ENCODE measurements around the gene MLLT10. TPM values are rescaled to one million over a fixed set of nuclear protein-coding genes. Genes with fewer than 3 reads are reported as not detected.

The MLLT10 gene
- total and polyA plus RNA-seq, 9 of the 15 experiments (the other 6 are each of a cell fraction or from before 2014, with no cell fraction given) = 18.8 to 81.4 (median 64.2) TPM

DNA sequence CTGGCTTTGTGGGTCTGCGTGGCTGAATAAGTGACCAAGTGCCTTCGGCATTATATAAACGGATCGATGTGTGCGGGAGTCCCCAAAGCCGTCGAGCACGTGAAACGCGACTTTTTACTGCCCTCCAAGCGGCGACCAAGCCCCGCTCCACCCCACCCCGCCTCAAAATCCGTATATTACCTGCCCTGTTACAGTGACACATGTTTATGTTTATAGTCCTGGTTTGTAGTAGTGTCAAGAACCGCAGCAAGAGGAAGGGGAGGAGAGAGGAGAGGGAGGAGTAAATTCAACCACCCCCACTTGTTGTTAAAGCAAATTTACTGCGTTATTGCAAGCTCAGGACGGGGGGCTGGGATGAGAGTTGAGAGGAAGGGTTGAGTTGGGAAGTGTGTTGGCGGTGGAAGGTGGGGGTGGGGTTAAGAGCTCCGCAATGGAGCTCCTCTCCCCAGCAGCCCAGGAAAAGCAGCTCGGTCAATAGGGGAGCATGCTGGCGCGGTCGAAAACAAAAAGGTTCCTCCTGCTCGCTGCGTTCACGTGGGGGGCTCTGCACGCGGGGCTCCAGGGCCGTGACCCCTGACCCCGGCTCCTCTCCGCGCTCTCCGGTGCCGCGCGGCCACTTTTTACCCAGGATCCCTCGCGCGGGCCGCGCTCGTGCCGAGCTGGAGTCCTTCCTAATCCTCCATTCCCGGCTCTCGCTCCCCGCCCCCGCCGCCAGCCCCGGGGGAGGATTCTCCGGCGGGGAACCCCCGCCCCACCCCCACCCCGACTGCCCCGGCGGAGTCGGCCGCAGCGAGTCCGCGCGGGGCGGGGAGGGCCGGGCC, 8.5 kb upstream of the MLLT10 start, which contains the start of gene SKIDA1 (continued):
- TF ChIP-seq, protein P1, sequence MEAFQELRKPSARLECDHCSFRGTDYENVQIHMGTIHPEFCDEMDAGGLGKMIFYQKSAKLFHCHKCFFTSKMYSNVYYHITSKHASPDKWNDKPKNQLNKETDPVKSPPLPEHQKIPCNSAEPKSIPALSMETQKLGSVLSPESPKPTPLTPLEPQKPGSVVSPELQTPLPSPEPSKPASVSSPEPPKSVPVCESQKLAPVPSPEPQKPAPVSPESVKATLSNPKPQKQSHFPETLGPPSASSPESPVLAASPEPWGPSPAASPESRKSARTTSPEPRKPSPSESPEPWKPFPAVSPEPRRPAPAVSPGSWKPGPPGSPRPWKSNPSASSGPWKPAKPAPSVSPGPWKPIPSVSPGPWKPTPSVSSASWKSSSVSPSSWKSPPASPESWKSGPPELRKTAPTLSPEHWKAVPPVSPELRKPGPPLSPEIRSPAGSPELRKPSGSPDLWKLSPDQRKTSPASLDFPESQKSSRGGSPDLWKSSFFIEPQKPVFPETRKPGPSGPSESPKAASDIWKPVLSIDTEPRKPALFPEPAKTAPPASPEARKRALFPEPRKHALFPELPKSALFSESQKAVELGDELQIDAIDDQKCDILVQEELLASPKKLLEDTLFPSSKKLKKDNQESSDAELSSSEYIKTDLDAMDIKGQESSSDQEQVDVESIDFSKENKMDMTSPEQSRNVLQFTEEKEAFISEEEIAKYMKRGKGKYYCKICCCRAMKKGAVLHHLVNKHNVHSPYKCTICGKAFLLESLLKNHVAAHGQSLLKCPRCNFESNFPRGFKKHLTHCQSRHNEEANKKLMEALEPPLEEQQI (IDR thresholded peaks at IDR 0.05) = no peak
- TF ChIP-seq ESRRA (IDR thresholded peaks at IDR 0.05; ENCODE audit: borderline replicate concordance, low read depth) (peak; percentile 39; the same call in 1 of the 2 replicates), HDAC3 (IDR thresholded peaks at IDR 0.05; ENCODE audit: borderline replicate concordance, partially characterized antibody) (peak; percentile 72), TCF3 (CRISPR knock-in tag; IDR thresholded peaks at IDR 0.05) (peak; percentile 15; the same call in 1 of the 2 replicates), ZNF707 (CRISPR knock-in tag; conservative IDR thresholded peaks at IDR 0.05) (no peak), POLR2AphosphoS5 (IDR thresholded peaks at IDR 0.05; ENCODE audit: control insufficient read depth, insufficient read depth, low read depth, low read length) (peak; percentile 85), TAF9B (IDR thresholded peaks at IDR 0.05; ENCODE audit: partially characterized antibody) (peak; percentile 81), IRF2 (CRISPR knock-in tag; IDR thresholded peaks at IDR 0.05) (no peak), TEAD2 (tag; IDR thresholded peaks at IDR 0.05) (no peak), ZNF57 (CRISPR knock-in tag; IDR thresholded peaks at IDR 0.05) (no peak), CC2D1A (IDR thresholded peaks at IDR 0.05) (peak; percentile 66; the same call in 1 of the 2 replicates), ZNF384 (IDR thresholded peaks at IDR 0.05; ENCODE audit: low read depth, low read length) (no peak), GABPB2 (CRISPR knock-in tag; conservative IDR thresholded peaks at IDR 0.05) (no peak), TBP (optimal IDR thresholded peaks at IDR 0.05; ENCODE audit: low read depth, low read length) (peak; percentile 76), TARDBP (IDR thresholded peaks at IDR 0.05) (no peak), EWSR1 (IDR thresholded peaks at IDR 0.05; ENCODE audit: borderline replicate concordance, low read depth, partially characterized antibody) (no peak), ZNF431 (CRISPR knock-in tag; IDR thresholded peaks at IDR 0.05) (no peak), MEIS2 (IDR thresholded peaks at IDR 0.05; ENCODE audit: partially characterized antibody) (peak; percentile 92)
- TF ChIP-seq, protein P2, sequence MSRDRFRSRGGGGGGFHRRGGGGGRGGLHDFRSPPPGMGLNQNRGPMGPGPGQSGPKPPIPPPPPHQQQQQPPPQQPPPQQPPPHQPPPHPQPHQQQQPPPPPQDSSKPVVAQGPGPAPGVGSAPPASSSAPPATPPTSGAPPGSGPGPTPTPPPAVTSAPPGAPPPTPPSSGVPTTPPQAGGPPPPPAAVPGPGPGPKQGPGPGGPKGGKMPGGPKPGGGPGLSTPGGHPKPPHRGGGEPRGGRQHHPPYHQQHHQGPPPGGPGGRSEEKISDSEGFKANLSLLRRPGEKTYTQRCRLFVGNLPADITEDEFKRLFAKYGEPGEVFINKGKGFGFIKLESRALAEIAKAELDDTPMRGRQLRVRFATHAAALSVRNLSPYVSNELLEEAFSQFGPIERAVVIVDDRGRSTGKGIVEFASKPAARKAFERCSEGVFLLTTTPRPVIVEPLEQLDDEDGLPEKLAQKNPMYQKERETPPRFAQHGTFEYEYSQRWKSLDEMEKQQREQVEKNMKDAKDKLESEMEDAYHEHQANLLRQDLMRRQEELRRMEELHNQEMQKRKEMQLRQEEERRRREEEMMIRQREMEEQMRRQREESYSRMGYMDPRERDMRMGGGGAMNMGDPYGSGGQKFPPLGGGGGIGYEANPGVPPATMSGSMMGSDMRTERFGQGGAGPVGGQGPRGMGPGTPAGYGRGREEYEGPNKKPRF (IDR thresholded peaks at IDR 0.05; ENCODE audit: low read depth, low read length) = no peak
- TF ChIP-seq, protein P3, sequence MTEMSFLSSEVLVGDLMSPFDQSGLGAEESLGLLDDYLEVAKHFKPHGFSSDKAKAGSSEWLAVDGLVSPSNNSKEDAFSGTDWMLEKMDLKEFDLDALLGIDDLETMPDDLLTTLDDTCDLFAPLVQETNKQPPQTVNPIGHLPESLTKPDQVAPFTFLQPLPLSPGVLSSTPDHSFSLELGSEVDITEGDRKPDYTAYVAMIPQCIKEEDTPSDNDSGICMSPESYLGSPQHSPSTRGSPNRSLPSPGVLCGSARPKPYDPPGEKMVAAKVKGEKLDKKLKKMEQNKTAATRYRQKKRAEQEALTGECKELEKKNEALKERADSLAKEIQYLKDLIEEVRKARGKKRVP (CRISPR knock-in tag; IDR thresholded peaks at IDR 0.05) = no peak
